RWPE1 (cell line): ENCODE measurements around the gene ADAM12.

Source experiments
- CTCF ChIA-PET: fragments of 350-600 bp; sonication (Branson Sonifier 250); formaldehyde crosslinking; extraction: SDS; loops from one replicate; lab custom pipeline; 2021; lab: Yijun Ruan, JAX
- POLR2A ChIA-PET: fragments of 400-600 bp; formaldehyde crosslinking; extraction: SDS; loops from one replicate; lab custom pipeline; 2020; ENCODE audit warnings: antibody characterized with exemption; ENCODE audit not compliant: low non-redundant PET; lab: Yijun Ruan, JAX
- DNase-seq: peaks from one replicate; pipeline ENCODE4 v3.0.0; 2012; ENCODE audit warnings: low spot score
- H3K27ac ChIP-seq: fragments of 450-650 bp; 2 replicates; pipeline ENCODE4 v1.5.1; 2017
- CTCF ChIP-seq: fragments of 450-650 bp; conservative IDR thresholded peaks from 2 replicates; pipeline ENCODE4 v1.5.1; 2017; ENCODE audit warnings: low read depth, mild to moderate bottlenecking

Gene ADAM12

GRCh38 chr10:126288547-126289493, 99.5 kb downstream of the ADAM12 start:
- ChIA-PET POLR2A (no interaction called here), CTCF (no interaction called here)
- no peak overlapping the region for H3K27ac ChIP-seq
- TF ChIP-seq CTCF = no peak
- DNase-seq = no peak

- no peak overlapping the region for H3K27ac ChIP-seq
- ChIA-PET CTCF (no interaction called here), POLR2A (no interaction called here)
- DNase-seq = no peak
- no peak for TF ChIP-seq CTCF
Measured at GRCh38 chr10:126286256-126286780, 102.0 kb downstream of the ADAM12 start.

- ChIA-PET POLR2A (no interaction called here), CTCF (no interaction called here)
- DNase-seq = no peak
- H3K27ac ChIP-seq = no peak overlapping the region
- no peak for TF ChIP-seq CTCF
Measured at GRCh38 chr10:126283307-126283706, 105.0 kb downstream of the ADAM12 start.

GRCh38 chr10:126278851-126279250, 109.4 kb downstream of the ADAM12 start:
- TF ChIP-seq CTCF = no peak
- no peak overlapping the region for H3K27ac ChIP-seq
- ChIA-PET POLR2A (no interaction called here), CTCF (interaction anchor here (0.6 kb wide), 1 partner anchor 557 kb away, joined by 3 read pairs; no protein-coding TSS in a partner anchor)
- no peak for DNase-seq

DNA sequence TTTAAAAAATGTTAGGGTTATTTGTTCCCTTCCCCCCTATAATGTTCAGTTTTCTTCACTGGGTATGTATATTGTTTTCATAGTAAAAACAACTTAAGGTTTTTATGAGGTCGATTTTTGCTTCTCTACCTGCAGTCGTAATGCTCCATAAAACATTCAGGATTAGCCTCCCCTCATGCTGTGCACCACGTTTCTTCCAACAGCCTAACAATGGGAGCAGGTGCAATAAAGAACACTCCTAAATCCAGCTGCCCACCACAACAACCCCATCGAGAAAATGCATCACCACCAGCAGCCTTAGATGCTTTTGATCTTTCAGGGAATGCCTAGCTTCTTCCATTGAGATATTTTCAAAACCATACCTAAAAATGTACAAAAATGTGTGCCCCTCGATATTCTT, 111.1 kb downstream of the ADAM12 start:
- ChIA-PET POLR2A (no interaction called here), CTCF (no interaction called here)
- no peak for DNase-seq
- no peak overlapping the region for H3K27ac ChIP-seq
- no peak for TF ChIP-seq CTCF

DNA sequence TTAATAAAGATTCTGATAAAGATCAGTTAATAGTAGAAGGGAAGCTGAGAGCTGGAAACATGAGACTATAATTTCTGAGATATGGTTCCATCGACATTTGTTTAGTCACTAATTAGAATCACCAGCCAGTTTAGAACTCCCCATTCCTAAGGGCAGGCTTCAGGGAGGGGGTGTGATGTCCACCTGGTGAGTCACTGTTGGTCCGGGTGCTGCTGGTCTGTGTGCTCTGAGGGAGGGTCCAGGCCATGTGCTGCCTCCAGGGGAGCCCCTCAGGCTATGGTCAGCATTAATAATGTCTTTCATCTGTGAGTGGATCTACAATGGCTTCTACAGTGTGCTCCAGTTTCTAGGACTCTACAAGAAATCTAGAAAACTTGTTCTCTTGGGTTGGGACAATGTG, 115.8 kb downstream of the ADAM12 start:
- H3K27ac ChIP-seq = no peak overlapping the region

More for the DNA sequence above, 115.8 kb downstream of the ADAM12 start:
- POLR2A ChIA-PET = no interaction called here
- no peak for TF ChIP-seq CTCF
- CTCF ChIA-PET = no interaction called here
- DNase-seq = no peak
